K562 (cell line): ENCODE results near the gene SEZ6. TPM values are rescaled to one million over a fixed set of nuclear protein-coding genes. Genes with fewer than 3 reads are reported as not detected.
A peak's percentile ranks its signal among the peaks of the same experiment; 100 is the strongest.

Experiments
- DLX4 ChIP-seq: fragments of 250-450 bp; sonication (Bioruptor Pico); IDR thresholded peaks from 2 replicates; pipeline ENCODE4 v1.6.1; 2021; ENCODE audit warnings: mild to moderate bottlenecking
- ZBTB11 ChIP-seq, 3 experiments: fragments of 200-800 bp in 1 of 3; fragments of 250-450 bp in 1 of 3; fragments of 450-650 bp in 1 of 3; sonication (Bioruptor Pico) in 1 of 3; sonication (Bioruptor generic) in 1 of 3; formaldehyde crosslinking in 1 of 3; IDR thresholded peaks; 2 replicates each; pipeline versions ENCODE4 v1.6.1 to v1.8.0; 2016 to 2022; ENCODE audit warnings: mild to moderate bottlenecking in 2 of 3, missing genetic modification characterization in 2 of 3, missing compliant biosample characterization in 1 of 3, moderate library complexity in 1 of 3
- polyA plus RNA-seq, 8 experiments: library from polyadenylated mRNA; depleted of rRNA in 4 of 8; stranded (reverse) in 5 of 8; unstranded in 3 of 8; fragments of >200 nt; fragmentation: Nextera tagmentation in 2 of 8; fragmentation: Illumina TruSeq in 1 of 8; extraction: Ambion mirVana in 2 of 8; extraction: Trizol in 1 of 8; gene quantifications; 2 replicates each; pipeline versions ENCODE4 v1.2.1 to v1.2.3, GENCODE V29; 2011 to 2014; ENCODE audit warnings: inconsistent platforms in 1 of 8, missing spikeins in 1 of 8
- total RNA-seq, 7 experiments: library from RNA; depleted of rRNA in 6 of 7; stranded (reverse); fragments of >200 nt in 6 of 7; fragmentation: Illumina TruSeq in 2 of 7; extraction: Trizol in 2 of 7; gene quantifications; 2 replicates each; pipeline versions ENCODE4 v1.2.1 to v1.2.3, GENCODE V29; 2011 to 2021; ENCODE audit warnings: low replicate concordance in 1 of 7

SEZ6 gene
- total and polyA plus RNA-seq, 9 of the 15 experiments (the other 6 are each of a cell fraction or from before 2014, with no cell fraction given) = not detected

GRCh38 chr17:29018788-29019474 lies 13.1 kb upstream of the SEZ6 start (continued):
- TF ChIP-seq ZBTB11 (CRISPR knock-in tag; IDR thresholded peaks at IDR 0.05) (peak in 2 of 3 experiments; percentile 72 to 86; a peak in 4 of 6 replicates), DLX4 (CRISPR knock-in tag) (no peak)
